HG03095 (cell line): ENCODE results near the gene HSD17B12.
"Not testable (repeated sequence)": the region's sequence is repeated elsewhere in the genome, so short reads cannot be mapped to it uniquely, and the experiment has no call there.

Source experiments
- ATAC-seq: cut with Tn5 transposase; IDR thresholded peaks from one replicate; pipeline ENCODE4 v1.9.1; 2021; ENCODE audit warnings: moderate library complexity; ENCODE audit not compliant: unreplicated experiment

HSD17B12 gene

DNA sequence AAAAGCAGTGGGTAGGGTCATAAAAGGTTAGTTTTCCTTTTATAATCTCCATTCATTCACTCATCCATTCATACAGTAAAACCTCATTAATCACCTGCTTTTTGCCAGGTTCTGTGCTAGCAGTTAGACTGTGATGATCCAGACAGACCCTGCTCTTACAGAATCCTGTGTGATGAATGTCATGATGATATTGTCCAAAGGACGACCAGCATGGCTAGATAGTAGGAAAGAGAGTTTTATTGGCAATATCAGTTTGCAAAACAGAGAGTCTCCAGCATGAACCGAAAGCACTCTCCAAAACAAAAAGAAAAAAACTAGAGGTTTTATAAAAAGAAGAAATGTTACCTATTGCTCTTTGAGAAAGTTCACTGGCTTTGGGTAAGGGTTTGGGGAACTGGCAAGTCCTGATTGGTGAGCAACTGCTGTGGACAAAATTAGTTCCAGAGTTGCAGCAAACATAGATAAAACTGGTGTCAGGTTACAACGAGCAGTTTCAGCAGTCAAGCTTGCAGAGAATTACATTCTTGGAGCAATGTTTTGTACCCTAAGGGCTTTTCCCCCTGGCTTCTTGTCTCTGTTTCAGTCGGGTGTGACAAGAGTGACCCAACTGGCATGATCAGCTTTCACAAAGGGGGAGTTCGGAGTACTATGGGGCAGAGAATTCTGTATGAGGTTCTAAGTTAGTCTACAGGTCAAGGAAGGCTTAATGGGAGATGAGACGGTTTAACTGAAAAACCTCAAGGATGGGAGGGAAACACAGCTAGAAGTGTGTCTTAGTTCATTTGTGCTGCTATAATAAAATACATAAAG, 58.3 kb downstream of the HSD17B12 start:
- no peak for ATAC-seq

DNA sequence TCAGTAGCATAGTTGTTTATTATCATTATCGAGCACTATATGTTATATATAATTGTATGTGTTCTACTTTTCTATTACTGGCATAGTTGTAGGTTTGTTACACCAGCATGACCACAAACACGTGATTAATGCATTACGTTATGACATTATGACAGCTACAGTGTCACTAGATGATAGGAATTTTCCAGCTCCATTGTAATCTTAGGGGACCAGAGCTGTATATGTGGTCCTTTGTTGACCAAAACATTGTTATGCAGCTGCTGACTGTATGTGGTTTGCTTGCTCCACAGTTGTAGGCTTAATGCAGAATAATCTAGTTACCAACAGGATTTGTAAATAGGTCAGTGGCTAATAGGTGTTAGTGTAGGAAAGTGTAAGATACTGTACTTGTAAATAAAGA, 66.1 kb downstream of the HSD17B12 start:
- no peak for ATAC-seq

DNA sequence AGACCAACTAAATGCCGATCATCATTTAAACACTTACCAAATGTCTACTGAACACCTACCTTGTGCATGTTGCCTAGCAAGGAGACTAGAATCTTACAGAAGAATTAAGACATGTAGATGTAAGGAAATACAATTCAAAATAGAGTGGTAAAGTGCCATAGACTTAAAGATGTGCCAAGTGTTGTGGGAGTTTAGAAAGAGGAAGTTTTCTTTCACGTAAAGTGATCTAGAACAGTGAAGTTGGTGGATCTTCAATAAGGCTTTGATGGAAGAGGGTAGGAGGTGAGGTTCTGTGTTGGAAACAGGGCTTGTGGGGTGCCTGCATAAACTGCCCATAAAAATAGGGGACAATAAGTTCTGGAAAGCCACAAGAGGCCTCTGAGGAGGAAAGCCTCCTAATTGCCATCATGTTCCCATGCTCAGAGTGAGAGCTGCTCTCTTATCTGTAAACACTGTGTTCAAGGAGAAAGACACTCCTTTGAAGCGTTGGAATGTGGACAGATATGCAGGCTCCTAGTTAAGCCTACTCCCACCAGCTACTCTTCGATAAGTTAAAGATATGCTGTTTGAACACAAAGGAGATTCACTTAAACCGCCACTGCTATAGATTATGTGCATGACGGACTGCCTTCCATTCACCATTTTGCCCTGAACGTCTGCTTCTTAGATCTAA, 66.7 kb downstream of the HSD17B12 start:
- no peak for ATAC-seq

DNA sequence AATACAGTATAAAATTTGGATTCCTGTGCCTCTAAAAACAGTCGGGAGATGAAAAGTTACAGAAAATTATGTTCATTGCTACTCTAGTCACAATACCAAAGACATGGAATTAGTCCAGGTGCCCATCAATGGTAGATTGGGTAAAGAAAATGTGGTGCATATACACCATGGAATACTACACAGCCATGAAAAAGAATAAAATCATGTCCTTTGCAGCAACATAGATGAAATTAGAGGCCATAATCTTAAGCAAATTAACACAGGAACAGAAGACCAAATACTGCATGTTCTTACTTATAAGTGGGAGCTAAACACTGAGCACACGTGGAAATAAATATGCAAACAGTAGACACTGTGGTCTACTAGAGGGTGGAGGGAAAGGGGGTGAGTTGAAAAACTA, 67.6 kb downstream of the HSD17B12 start:
- no peak for ATAC-seq

DNA sequence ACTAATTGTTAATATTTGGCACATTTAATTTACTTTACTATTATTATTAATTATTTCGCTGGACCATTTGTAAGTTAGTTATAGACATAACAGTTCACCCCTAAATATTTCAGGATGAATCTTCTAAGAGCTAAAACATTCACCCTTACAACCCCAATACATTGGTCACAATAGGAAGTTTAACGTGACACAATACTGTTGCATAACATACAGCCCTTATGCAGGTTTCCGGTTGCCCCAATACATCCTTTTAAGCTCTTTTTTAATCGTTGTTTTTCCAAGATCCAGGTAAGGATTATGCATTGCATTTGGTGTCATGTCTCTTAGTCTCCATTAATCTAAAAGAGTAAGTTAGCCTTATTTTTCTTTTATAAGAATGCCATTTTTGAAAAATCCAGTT, 71.2 kb downstream of the HSD17B12 start:
- ATAC-seq, result no peak

DNA sequence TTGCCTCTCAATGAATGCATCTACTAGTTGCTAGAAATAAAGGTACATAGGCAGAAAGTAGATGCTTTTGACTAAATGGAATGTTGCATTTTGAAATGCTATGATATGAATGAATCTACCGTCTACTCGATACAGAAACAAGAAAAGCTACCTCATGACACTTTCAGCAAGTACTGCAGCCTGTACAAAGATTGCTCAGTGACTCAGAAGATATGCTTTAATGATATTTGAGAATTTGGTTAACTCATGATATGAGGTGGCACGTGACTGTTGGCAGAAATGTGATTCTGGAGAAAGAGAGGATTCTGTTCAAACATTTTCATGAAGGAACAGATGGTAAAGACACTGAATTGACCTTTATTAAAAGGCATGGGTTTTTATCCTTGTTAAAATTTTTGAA, 76.0 kb downstream of the HSD17B12 start:
- no peak for ATAC-seq

DNA sequence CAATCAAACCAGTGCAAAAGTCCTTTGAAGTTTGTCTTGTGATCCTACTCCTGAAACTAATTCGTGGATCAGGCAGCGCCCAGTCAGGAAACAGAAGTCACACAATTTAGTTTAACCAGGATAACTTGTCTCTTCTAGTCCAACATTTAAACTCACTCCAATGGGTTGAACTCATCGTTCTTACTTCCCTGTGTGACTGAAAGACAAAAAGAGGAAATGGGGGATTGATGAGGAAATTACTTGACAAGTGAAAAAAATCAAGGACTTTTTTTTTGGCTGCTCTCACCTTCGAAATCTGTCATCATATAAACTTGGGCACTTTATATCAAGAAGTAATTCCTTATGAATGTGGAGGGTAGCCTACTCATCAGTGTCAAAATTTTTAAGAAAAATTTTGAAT, 78.4 kb downstream of the HSD17B12 start:
- no peak for ATAC-seq

DNA sequence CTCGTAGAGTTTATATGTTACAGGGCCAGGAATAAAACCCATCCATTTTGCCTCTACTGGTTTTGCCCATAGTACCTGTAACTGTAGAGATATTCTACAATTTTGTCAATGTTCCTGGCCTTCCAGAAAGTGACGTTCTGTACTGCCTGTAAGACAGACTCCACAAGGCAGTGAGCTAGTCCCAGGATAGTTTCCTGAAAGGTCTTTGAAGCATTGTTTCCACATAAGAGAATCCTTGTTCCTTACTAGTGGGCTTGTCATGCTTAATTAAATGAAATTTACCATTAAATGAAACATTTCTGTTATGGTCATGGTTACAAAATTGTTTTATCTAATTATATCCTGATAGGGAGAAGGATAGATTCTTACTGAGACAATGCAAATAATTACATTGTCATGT, 80.4 kb downstream of the HSD17B12 start:
- ATAC-seq, result no peak

DNA sequence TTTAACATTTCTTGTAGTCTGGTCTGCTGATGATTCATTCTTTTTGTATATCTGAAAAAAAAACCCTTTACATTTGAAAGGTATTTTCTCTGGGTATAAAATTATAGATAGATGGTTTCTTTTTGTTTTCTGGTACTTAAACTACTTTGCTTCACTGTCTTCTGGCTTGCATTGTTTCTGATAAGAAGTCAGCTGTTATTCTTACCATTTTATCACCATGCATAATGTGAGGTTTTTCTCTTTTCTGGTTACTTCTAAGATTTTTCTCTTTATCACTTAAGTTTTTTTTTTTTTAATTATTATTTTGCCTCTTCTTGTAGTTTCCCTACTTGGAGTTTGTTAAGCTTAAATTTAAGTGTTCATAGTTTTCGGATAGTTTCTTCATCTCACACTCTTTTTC, 84.7 kb downstream of the HSD17B12 start:
- ATAC-seq, result no peak

DNA sequence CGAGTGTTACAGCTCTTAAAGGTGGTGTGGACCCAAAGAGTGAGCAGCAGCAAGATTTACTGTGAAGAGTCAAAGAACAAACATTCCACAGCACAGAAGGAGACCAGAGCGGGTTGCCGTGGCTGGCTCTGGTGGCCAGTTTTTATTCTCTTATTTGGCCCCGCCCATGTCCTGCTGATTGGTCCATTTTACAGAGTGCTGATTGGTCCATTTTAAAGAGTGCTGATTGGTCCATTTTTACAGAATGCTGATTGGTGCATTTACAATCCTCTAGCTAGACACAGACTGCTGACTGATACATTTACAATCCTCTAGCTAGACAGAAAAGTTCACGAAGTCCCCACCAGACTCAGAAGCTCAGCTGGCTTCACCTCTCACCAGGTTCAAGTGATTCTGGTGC, 88.1 kb downstream of the HSD17B12 start:
- ATAC-seq, result not testable (repeated sequence)

DNA sequence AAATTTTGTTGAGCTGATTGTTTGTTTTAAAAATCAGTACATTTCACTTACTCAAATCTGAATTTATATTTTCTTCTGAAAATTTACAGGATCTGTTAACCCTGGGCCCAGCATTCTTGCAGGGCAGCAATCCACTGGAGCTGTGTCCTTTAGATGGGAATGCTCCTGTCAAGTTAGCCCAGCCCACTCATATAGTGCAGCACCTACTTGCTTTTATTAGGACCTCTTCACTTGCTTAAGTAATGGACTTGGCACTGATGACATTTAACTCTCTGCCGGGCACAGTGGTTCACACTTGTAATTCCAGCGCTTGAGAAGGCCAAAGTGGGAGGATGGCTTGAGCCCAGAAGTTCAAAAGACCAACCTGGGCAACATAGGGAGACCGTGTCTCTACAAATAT, 89.6 kb downstream of the HSD17B12 start:
- no peak for ATAC-seq

DNA sequence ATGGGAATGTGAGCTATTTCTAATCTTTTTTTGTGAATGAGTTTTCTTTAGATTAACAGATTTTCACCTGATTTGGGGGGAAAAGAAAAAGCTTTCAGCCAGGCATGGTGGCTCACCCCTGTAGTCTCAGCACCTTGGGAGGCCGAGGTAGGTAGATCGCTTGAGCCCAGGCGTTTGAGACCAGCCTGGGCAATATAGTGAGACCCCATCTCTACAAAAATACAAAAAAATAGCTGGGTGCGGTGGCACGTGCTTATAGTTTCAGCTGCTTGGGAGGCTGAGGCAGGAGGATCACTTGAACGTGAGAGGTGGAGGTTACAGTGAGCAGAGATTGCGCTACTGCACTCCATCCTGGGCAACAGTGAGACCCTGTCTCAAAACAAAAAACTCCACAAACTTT, 92.2 kb downstream of the HSD17B12 start:
- ATAC-seq, result no peak

DNA sequence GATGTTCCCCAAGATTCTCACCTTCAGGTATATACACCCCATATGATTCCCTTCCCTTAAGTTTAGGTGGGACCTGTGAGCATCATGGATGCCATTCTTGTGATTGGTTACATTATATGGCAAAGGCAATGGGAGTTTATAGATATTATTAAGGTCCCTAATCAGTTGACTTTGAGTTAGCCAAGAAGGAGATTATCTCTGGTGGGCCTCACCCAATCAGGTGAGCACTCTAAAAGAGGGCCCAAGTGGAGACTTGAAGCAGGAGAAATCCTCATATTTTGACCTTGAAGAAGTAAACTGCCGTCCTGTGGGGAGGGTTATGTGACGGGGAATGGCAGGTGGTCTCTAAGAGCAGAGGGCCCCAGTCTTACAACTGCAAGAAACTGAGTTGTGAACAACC, 94.2 kb downstream of the HSD17B12 start:
- ATAC-seq, result no peak

DNA sequence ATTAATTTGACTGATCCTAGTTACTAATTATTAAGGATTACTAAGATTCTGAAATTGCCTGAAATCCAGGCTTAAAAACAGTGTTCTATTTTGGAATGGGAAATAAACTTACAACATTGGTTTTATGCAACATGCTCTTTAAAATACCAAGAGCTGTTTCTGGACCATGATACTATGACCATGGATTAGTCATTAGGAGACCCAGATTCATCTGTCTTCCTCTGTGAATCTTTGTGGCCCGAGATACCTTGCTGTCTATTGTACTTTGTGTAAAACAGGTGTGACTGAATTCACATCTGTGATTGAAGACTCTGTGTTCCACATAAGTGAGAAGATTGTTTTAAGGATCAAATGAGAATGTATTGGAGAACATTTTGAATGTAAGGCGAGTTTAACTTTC, 98.8 kb downstream of the HSD17B12 start:
- no peak for ATAC-seq

DNA sequence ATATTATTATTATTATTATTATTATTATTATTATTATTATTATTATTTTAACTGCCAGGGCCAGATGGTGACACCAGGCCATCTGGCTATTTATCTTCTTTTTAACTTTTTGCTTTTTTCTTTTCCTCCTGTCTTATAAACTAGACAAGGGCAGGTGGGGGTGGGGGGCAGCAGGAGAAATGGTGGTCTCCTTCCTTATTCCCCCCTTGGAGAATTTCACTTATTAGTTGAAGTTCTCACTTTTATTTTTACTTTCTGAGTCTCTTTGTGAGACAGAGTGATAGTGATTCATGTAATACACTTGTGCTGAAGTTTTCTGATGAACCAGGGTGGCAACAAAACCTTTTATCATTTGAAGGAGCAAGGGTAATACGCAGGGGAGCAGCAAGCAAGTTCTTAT, 103.8 kb downstream of the HSD17B12 start:
- no peak for ATAC-seq

DNA sequence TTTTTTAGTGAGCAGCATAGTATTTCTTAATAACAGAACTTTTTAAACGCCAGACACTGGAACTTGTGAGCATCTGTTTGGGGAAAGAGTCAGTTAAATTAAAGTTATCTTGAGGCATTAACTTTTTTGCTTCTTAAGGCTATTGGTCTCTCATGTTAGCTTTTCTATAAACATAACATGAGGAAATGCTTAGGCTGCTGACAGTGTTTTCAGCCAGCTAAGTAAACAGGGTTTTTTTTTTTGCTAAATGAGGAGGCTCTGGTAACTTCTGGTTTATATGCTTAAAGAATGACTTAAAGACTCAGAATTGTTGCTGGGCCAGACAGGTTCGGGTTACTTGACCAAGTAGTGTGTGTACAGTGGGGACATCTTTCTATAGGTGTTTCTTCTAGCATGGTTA, 104.3 kb downstream of the HSD17B12 start:
- ATAC-seq, result no peak

DNA sequence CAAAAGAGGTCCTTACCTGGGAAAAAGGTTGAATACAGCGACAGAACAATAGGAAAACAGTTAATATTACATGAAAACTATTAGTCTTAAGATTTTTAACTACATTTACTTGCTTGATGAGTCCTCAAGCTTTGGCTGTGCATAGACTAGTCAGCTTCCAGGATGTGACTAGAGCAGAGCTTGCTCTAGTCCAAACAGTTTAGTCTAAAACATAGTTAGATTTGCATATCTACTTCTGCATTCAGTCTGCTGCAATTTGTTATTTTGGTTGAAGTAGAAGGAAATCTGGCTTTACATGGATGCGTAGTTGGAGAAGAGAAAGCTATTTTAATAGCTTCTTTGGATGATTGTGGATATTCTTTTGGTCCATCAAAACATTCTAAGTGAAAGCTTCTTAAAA, 104.8 kb downstream of the HSD17B12 start:
- ATAC-seq, result no peak

DNA sequence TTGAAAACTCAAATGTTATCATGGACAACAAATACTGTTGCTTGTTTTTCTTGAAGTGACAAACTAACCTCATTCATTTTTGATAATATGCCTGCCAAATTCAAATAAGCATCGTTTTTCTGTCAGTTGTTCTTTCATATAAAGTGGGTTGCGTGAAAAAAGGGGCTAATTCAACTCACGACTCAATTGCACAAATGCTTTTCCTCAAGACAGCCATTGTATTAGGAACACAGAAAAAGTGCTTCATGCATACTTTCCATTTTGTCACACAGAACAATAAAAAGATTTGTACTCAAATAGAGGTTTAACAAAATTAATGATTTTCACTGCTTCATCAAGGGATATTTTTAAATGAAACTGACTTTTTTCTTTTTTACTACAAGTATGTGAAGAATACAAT, 105.5 kb downstream of the HSD17B12 start:
- no peak for ATAC-seq

DNA sequence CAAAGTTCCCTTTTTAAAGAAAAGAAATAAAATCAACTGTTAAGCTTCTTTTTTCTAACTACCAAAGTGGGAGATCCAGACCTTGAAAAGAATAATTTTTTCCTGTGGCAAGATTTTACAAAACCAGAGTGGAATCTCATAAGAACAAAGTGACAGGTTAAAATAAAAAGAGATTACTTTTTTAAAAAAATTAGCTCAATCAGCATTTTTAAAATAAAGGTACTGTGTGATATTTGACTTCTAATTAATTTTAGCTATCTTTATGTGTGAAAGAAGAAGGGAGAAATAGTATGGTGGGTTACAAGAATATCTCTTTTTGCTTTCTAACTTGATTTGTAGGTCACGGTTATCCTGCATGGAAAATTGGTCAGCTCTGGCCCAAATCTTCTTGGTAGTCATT, 107.3 kb downstream of the HSD17B12 start:
- no peak for ATAC-seq

DNA sequence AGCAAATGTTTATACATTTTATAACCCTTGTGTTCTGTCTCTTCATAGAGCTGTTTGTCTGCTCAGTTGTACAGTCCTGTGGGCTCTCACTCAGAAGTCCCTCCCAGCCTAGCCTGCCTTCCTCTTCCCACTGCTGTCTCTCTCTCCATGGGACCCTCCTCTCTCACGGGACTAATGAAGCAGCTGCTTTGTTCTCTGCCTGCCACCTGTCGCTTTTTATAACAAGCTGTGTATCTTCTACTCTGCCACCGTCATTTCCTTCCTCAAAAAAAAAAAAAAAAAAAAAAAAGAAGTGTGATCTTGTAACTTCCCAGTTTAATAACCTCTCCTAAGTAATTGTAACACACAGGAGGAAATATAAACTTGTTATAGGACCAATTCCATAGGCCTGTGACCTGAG, 107.9 kb downstream of the HSD17B12 start:
- no peak for ATAC-seq

DNA sequence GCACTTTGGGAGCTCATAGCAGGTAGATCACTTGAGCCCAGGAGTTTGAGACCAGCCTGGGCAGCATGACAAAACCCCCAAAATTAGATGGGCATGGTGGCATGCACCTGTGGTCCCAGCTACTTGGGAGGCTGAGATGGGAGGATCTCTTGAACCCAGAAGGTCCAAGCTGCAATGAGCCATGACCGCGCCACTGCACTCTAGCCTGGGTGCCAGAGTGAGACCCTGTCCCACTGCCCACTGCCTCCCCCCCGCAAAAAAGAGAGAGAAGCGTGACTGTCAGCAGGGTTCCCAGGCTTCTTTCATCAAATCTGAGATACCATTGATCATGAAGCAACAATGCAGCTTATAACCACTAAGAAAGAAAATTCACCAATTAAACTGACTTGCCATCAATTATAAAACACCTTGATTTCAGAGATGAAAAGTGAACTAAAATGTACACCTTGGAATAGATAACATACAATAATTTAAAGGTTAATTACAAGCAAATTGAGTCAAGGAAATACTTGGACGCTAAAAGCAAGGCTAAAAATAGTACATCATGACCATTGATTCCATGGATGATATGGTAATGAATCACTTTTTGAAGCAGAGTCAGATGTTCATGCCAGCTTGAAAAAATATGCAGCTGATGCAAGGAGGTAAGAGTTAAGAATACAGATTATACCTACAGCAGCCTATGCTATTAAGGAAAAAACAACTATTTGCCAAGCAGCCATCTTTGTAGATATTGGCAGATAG, 109.3 kb downstream of the HSD17B12 start:
- no peak for ATAC-seq

DNA sequence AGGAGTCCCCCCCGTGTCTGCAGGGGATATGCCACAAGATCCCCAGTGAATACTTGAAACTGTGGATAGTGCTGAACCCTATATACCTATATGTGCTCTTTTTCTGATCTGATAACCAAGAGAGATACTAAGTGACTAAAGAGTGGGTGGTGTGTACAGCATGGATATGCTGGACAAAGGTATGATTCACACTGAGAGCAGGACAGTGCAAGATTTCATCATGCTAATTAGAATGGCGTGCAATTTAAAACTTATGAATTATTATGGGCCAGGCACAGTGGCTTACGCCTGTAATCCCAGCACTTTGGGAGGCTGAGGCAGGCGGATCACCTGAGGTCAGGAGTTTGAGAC, 109.9 kb downstream of the HSD17B12 start:
- no peak for ATAC-seq
